HG03108 (cell line): ENCODE measurements around the gene LAPTM4A.
A peak's percentile ranks its signal among the peaks of the same experiment; 100 is the strongest.
"Not testable (repeated sequence)": the region's sequence is repeated elsewhere in the genome, so short reads cannot be mapped to it uniquely, and the experiment has no call there.

Experiments
- ATAC-seq: cut with Tn5 transposase; IDR thresholded peaks from one replicate; pipeline ENCODE4 v1.9.1; 2021; ENCODE audit warnings: moderate library complexity; ENCODE audit not compliant: unreplicated experiment

The LAPTM4A gene

GRCh38 chr2:20052861-20053281 lies 1.4 kb upstream of the LAPTM4A start:
- no peak for ATAC-seq

GRCh38 chr2:20052229-20052851 lies 912 bp upstream of the LAPTM4A start:
- ATAC-seq, result no peak

- peak; percentile 24 for ATAC-seq
Measured at GRCh38 chr2:20050646-20051531, 539 bp downstream of the LAPTM4A start.

DNA sequence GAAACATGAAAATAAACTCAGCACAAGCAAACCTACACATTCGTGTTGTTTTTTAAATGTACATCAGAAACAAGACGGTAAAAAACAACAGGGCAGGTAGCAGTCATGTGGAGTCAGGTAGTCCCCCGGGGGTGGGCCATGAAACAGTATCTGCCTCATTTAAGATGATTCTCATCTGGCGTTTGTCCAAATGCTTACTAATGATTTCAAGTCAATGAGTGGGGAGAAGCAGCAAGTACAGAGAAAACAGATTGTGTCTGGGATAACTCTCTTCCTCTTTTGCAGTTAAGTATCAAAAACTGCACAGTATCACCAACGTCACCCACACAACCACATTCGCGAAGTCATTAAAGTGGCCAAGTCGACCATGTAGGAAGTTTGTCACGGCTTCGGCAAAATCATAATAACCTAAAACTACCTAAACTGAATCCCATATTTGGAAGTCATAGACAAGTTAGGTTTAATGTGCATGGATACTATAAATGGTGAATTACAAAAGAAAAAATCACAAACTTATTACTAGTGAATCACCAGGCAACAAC lies 1.3 kb downstream of the LAPTM4A start:
- ATAC-seq, result no peak

DNA sequence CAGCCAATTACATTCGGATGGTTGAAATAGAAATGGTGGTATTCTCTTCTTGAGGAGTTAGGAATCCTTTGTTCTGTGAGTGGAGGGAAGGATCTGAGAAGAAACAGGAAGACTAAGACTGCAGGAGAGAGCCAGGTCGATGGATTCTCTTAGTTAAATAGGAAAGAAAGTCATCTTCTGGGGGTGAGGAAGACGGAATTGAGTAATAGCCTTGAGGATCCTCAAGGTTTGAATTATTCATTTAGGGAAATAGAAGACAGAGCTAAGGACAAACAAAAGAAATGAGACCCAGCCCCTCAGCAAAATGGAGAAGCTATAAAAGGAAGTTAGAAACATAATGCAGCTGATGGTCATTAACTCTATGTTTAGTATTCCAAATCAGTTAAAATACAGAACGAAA lies 1.8 kb downstream of the LAPTM4A start:
- ATAC-seq, result no peak

GRCh38 chr2:20048488-20049448 lies 2.7 kb downstream of the LAPTM4A start:
- ATAC-seq, result no peak

GRCh38 chr2:20045712-20046292 lies 5.6 kb downstream of the LAPTM4A start:
- not testable (repeated sequence) for ATAC-seq

DNA sequence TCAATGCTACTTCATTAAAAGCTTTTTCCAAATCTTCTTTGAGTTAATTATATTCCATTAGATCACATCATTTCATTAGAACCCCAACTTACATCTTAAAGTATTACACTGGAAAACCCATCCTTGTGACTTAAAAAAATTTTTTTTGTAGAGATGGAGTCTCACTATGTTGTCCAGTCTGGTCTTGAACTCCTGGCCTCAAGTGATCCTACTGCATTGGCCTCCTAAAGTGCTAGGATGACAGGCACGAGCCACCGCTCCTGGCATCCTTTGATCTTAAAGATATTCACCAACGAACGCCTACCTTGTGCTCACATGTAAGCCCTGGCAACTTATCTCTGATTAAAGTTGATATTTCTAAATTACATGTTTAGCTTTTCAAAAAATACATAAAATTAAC lies 6.7 kb downstream of the LAPTM4A start:
- ATAC-seq, result no peak

DNA sequence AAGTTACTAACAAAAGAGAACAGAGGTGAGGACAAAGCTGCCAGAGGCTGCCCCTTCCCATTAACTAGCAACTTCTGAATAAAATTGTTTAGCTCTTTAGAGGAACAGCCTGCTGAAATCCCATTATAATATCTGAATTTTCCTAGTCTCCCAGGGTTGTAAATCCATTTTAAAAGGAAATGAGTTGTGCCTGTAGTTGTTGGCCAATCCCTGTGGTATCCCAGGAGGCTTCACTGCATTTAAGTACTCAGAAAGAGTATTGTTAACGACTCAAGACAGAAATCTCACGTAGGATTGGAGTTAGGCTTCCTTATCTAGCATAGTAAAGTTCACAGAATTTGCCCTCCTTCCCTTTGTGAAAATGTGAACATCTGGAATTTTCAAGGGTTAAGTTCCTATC lies 8.9 kb downstream of the LAPTM4A start:
- ATAC-seq, result no peak

- ATAC-seq, result no peak
Measured at GRCh38 chr2:20040489-20041172, 10.8 kb downstream of the LAPTM4A start.

GRCh38 chr2:20037660-20038059 lies 13.8 kb downstream of the LAPTM4A start:
- ATAC-seq, result no peak

GRCh38 chr2:20035955-20036666 lies 15.3 kb downstream of the LAPTM4A start:
- no peak for ATAC-seq

- no peak for ATAC-seq
Measured at GRCh38 chr2:20034821-20035220, 16.6 kb downstream of the LAPTM4A start.

GRCh38 chr2:20034218-20034617 lies 17.2 kb downstream of the LAPTM4A start:
- ATAC-seq, result no peak

GRCh38 chr2:20033322-20033721 lies 18.1 kb downstream of the LAPTM4A start:
- ATAC-seq, result no peak

- no peak for ATAC-seq
Measured at GRCh38 chr2:20030224-20030623, 21.2 kb downstream of the LAPTM4A start.

GRCh38 chr2:20027705-20028434 lies 23.6 kb downstream of the LAPTM4A start:
- ATAC-seq, result no peak

DNA sequence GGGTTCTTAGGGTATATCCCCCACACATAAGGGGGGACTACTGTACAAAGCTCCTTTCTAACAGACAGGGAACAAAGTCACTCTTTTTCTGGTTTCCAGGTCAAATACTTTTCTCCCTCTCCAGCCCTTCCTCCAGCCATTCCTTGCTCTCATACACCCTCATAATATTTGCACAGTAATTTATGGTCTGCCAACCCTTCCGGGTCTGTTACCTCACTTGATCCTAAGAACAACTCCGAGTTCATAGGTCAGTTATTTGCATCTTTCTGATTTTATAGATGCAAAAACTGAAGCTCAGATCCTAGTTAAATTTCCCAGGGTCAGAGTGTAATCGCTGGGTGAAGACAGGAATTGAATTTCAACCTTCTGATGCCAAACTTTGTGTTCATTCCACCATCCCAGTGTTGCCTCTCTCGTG lies 24.2 kb downstream of the LAPTM4A start:
- no peak for ATAC-seq
